Omental fat pad (tissue), 4 donors: ENCODE data around the gene CBX7. TPM values are rescaled to one million over a fixed set of nuclear protein-coding genes. Genes with fewer than 3 reads are reported as not detected.

ENCODE experiments used
- ATAC-seq: fragments of 150-250 bp; one replicate; pipeline ENCODE4 v1.9.1; 2016; ENCODE audit warnings: mild to moderate bottlenecking, moderate library complexity; ENCODE audit not compliant: low FRiP score
- DNase-seq: peaks from one replicate; pipeline ENCODE4 v3.0.0-alpha.2; 2019; ENCODE audit warnings: low spot score
- CTCF ChIP-seq, 3 donors: fragments of 450-650 bp; IDR thresholded peaks; one replicate each; pipeline ENCODE4 v1.5.1; 2016 to 2017; ENCODE audit warnings: antibody characterized with exemption in 3 of 3, mild to moderate bottlenecking in 3 of 3, moderate library complexity in 2 of 3
- total RNA-seq, 4 donors: library from RNA; depleted of rRNA; stranded (reverse); fragments of >200 nt; gene quantifications; one replicate each; pipeline ENCODE4 v1.1.0, GENCODE V29; 2016

CBX7 gene
- total RNA-seq, 4 donors from 2014 or later, result 22.6 to 74.9 (median 30.8) TPM

GRCh38 chr22:39150848-39151215, 1.6 kb downstream of the CBX7 start:
- DNase-seq (no peak), ATAC-seq (no peak)
- no peak for TF ChIP-seq CTCF (IDR thresholded peaks at IDR 0.05)

GRCh38 chr22:39149915-39150847, 2.3 kb downstream of the CBX7 start:
- ATAC-seq (no peak), DNase-seq (no peak)
- TF ChIP-seq CTCF (IDR thresholded peaks at IDR 0.05), result no peak

- DNase-seq (no peak), ATAC-seq (no peak)
- TF ChIP-seq CTCF (IDR thresholded peaks at IDR 0.05), result no peak
Observed at GRCh38 chr22:39148727-39149535, 3.5 kb downstream of the CBX7 start.

GRCh38 chr22:39148026-39148726, 4.3 kb downstream of the CBX7 start:
- ATAC-seq (no peak), DNase-seq (no peak)
- TF ChIP-seq CTCF (IDR thresholded peaks at IDR 0.05), result no peak

GRCh38 chr22:39147335-39148025, 5.0 kb downstream of the CBX7 start:
- DNase-seq, result no peak
- no peak for ATAC-seq
- no peak for TF ChIP-seq CTCF (IDR thresholded peaks at IDR 0.05)
